HEK293 (cell line): ENCODE results near the gene PDLIM4.

ENCODE experiments used
- CTCF ChIA-PET: fragments of 350-600 bp; formaldehyde crosslinking; extraction: SDS; loops from one replicate; lab custom pipeline; 2021; ENCODE audit warnings: antibody characterized with exemption; lab: Yijun Ruan, JAX
- POLR2A ChIA-PET: fragments of 300-600 bp; formaldehyde crosslinking; extraction: SDS; loops from one replicate; lab custom pipeline; 2020; ENCODE audit warnings: antibody characterized with exemption, inconsistent platforms; lab: Yijun Ruan, JAX
- H3K27ac ChIP-seq: fragments of 200-500 bp; sonication (Bioruptor generic); 2 replicates; pipeline ENCODE4 v1.5.1; 2014; ENCODE audit warnings: low read depth, low read length, control low read depth, inconsistent platforms; ENCODE audit errors: extremely low read depth
- H3K36me3 ChIP-seq, 2 experiments: fragments of 200-500 bp in 1 of 2; sonication (Bioruptor generic) in 1 of 2; 1 replicate in 1 of 2; 2 replicates in 1 of 2; pipeline ENCODE4 v1.5.1; 2014 to 2017; ENCODE audit warnings: inconsistent platforms in 2 of 2, low read length in 2 of 2; ENCODE audit not compliant: control insufficient read depth in 2 of 2, insufficient read depth in 1 of 2
- H3K4me1 ChIP-seq: fragments of 200-500 bp; sonication (Bioruptor generic); 2 replicates; pipeline ENCODE4 v1.5.1; 2014; ENCODE audit warnings: mild to moderate bottlenecking, low read length, inconsistent platforms; ENCODE audit not compliant: control insufficient read depth, insufficient read depth
- H3K4me3 ChIP-seq: 2 replicates; pipeline ENCODE4 v1.5.1; 2011; ENCODE audit warnings: low read depth, mild to moderate bottlenecking, control low read depth, low read length, moderate library complexity
- H3K9me3 ChIP-seq: fragments of 200-500 bp; sonication (Bioruptor generic); 2 replicates; pipeline ENCODE4 v1.5.1; 2014; ENCODE audit warnings: low read depth, low read length, inconsistent platforms; ENCODE audit not compliant: control insufficient read depth, insufficient read depth
- CTCF ChIP-seq: fragments of 450-650 bp; formaldehyde crosslinking; IDR thresholded peaks from 2 replicates; pipeline ENCODE4 v1.5.1; 2016; ENCODE audit warnings: missing biosample characterization, missing genetic modification characterization
- IKZF3 ChIP-seq: fragments of 450-650 bp; IDR thresholded peaks from 2 replicates; pipeline ENCODE4 v1.5.0; 2018; ENCODE audit warnings: missing biosample characterization, mild to moderate bottlenecking, missing genetic modification characterization, moderate library complexity
- SETDB1 ChIP-seq: IDR thresholded peaks from one replicate; pipeline ENCODE4 v1.6.1; 2017; ENCODE audit warnings: mild to moderate bottlenecking, low read length, moderate library complexity, mixed read lengths; ENCODE audit not compliant: insufficient read length
- ZBTB17 ChIP-seq: fragments of 450-650 bp; formaldehyde crosslinking; IDR thresholded peaks from 2 replicates; pipeline ENCODE4 v1.5.1; 2016; ENCODE audit warnings: missing biosample characterization, missing genetic modification characterization
- ZBTB8A ChIP-seq: fragments of 450-650 bp; formaldehyde crosslinking; IDR thresholded peaks from 2 replicates; pipeline ENCODE4 v1.5.1; 2016; ENCODE audit warnings: missing biosample characterization, missing genetic modification characterization
- ZNF146 ChIP-seq: fragments of 450-650 bp; formaldehyde crosslinking; IDR thresholded peaks from 2 replicates; pipeline ENCODE4 v1.5.1; 2016; ENCODE audit warnings: missing biosample characterization, missing genetic modification characterization
- ZNF239 ChIP-seq: fragments of 450-650 bp; formaldehyde crosslinking; IDR thresholded peaks from 2 replicates; pipeline ENCODE4 v1.5.1; 2016; ENCODE audit warnings: missing biosample characterization, missing genetic modification characterization
- ZNF266 ChIP-seq: fragments of 450-650 bp; formaldehyde crosslinking; IDR thresholded peaks from 2 replicates; pipeline ENCODE4 v1.5.1; 2016; ENCODE audit warnings: missing biosample characterization, missing genetic modification characterization, low read depth
- ZNF302 ChIP-seq: fragments of 450-650 bp; formaldehyde crosslinking; IDR thresholded peaks from 2 replicates; pipeline ENCODE4 v1.5.1; 2016; ENCODE audit warnings: missing biosample characterization, missing genetic modification characterization, low read depth
- ZNF341 ChIP-seq: fragments of 450-650 bp; formaldehyde crosslinking; IDR thresholded peaks from 2 replicates; pipeline ENCODE4; 2016; ENCODE audit warnings: low read depth, missing biosample characterization, missing genetic modification characterization
- ZNF362 ChIP-seq: fragments of 450-650 bp; formaldehyde crosslinking; IDR thresholded peaks from 2 replicates; pipeline ENCODE4 v1.5.1; 2016; ENCODE audit warnings: missing biosample characterization, missing genetic modification characterization
- ZNF366 ChIP-seq: fragments of 450-650 bp; formaldehyde crosslinking; conservative IDR thresholded peaks from 2 replicates; pipeline ENCODE4 v1.5.1; 2016; ENCODE audit warnings: missing biosample characterization, missing genetic modification characterization
- ZNF426 ChIP-seq: fragments of 450-650 bp; formaldehyde crosslinking; IDR thresholded peaks from 2 replicates; pipeline ENCODE4 v1.5.1; 2017; ENCODE audit warnings: missing biosample characterization, missing genetic modification characterization, mild to moderate bottlenecking, inconsistent platforms, moderate library complexity
- ZNF501 ChIP-seq: fragments of 450-650 bp; formaldehyde crosslinking; IDR thresholded peaks from 2 replicates; pipeline ENCODE4 v1.5.1; 2016; ENCODE audit warnings: missing biosample characterization, missing genetic modification characterization
- ZNF558 ChIP-seq: fragments of 450-650 bp; formaldehyde crosslinking; IDR thresholded peaks from 2 replicates; pipeline ENCODE4 v1.5.1; 2016; ENCODE audit warnings: missing biosample characterization, missing genetic modification characterization
- ZNF639 ChIP-seq: fragments of 450-650 bp; formaldehyde crosslinking; IDR thresholded peaks from 2 replicates; pipeline ENCODE4 v1.5.1; 2016; ENCODE audit warnings: missing biosample characterization, missing genetic modification characterization
- ZNF654 ChIP-seq: fragments of 450-650 bp; formaldehyde crosslinking; IDR thresholded peaks from 2 replicates; pipeline ENCODE4 v1.5.1; 2016; ENCODE audit warnings: low read depth, missing biosample characterization, missing genetic modification characterization
- ZNF660 ChIP-seq: fragments of 450-650 bp; IDR thresholded peaks from 2 replicates; pipeline ENCODE4 v1.5.1; 2018; ENCODE audit warnings: missing biosample characterization, mild to moderate bottlenecking, missing genetic modification characterization
- ZSCAN18 ChIP-seq: fragments of 450-650 bp; formaldehyde crosslinking; IDR thresholded peaks from 2 replicates; pipeline ENCODE4 v1.5.1; 2016; ENCODE audit warnings: missing biosample characterization, missing genetic modification characterization

The PDLIM4 gene

GRCh38 chr5:132271251-132272246 is 14.1 kb downstream of the PDLIM4 start (continued):
- TF ChIP-seq ZNF501 (tag by site-specific recombination): no peak
- no peak for TF ChIP-seq IKZF3 (tag by site-specific recombination)
- no peak for TF ChIP-seq ZNF146

- POLR2A ChIA-PET: interaction anchor here (2.5 kb wide), 1 partner anchor 21 kb away, joined by 10 read pairs; the partner anchor contains the start of gene SLC22A4
- TF ChIP-seq ZNF639 (no peak), ZNF266 (no peak), ZNF341 (tag by site-specific recombination) (peak; percentile 59), CTCF (tag by site-specific recombination) (peak; percentile 26; the same call in 1 of the 2 replicates), ZBTB8A (0 out of 2 replicates have a peak, but pooled peaks have one; percentile 24), ZNF366 (tag by site-specific recombination) (peak; percentile 45; the same call in 1 of the 2 replicates), ZNF654 (peak; percentile 61)
- Histone ChIP-seq H3K4me3 (no peak overlapping the region), H3K27ac (no peak overlapping the region), H3K36me3 (no peaks in the 10 kb centered on the region), H3K9me3 (no peaks in the 10 kb centered on the region), H3K4me1 (no peaks in the 10 kb centered on the region)
- CTCF ChIA-PET: interaction anchor here (0.6 to 2.5 kb wide), 28 partner anchors 8 to 230 kb away, joined by 3 to 24 read pairs (median 4); partner anchors contain the start of genes PDLIM4, SLC22A4 and SLC22A5
These were observed 15.1 kb downstream of the PDLIM4 start for GRCh38 chr5:132272311-132273210.

- Histone ChIP-seq H3K4me1 (no peaks in the 10 kb centered on the region), H3K9me3 (no peaks in the 10 kb centered on the region), H3K36me3 (no peaks in the 10 kb centered on the region), H3K4me3 (no peak overlapping the region), H3K27ac (no peak overlapping the region)
- POLR2A ChIA-PET: interaction anchor here (2.5 kb wide), 1 partner anchor 20 kb away, joined by 10 read pairs; the partner anchor contains the start of gene SLC22A4
- no peak for TF ChIP-seq ZBTB17
- TF ChIP-seq ZNF426 (tag by site-specific recombination): no peak
- TF ChIP-seq ZNF302 (tag by site-specific recombination): no peak
- no peak for TF ChIP-seq ZNF558 (tag by site-specific recombination)
- no peak for TF ChIP-seq ZNF362 (tag by site-specific recombination)
- no peak for TF ChIP-seq ZNF239 (tag by site-specific recombination)
- no peak for TF ChIP-seq ZSCAN18
- no peak for TF ChIP-seq ZNF660 (tag by site-specific recombination)
- TF ChIP-seq SETDB1: no peak
- CTCF ChIA-PET: interaction anchor here (0.6 to 2.5 kb wide), 11 partner anchors 8 to 229 kb away, joined by 3 to 24 read pairs (median 5); partner anchors contain the start of genes SLC22A4 and SLC22A5
These were observed 16.1 kb downstream of the PDLIM4 start for GRCh38 chr5:132273631-132274030.
